Thoracic aorta endothelial cell (primary cell): ENCODE measurements around the gene RIPPLY1. TPM values are rescaled to one million over a fixed set of nuclear protein-coding genes. Genes with fewer than 3 reads are reported as not detected.

Source experiments
- total RNA-seq: library from RNA; depleted of rRNA; stranded (reverse); fragments of >200 nt; gene quantifications from 2 replicates; pipeline ENCODE4 v1.2.3, GENCODE V29; 2012

Gene RIPPLY1, protein sequence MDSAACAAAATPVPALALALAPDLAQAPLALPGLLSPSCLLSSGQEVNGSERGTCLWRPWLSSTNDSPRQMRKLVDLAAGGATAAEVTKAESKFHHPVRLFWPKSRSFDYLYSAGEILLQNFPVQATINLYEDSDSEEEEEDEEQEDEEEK
- not detected in 2 replicates for total RNA-seq

DNA sequence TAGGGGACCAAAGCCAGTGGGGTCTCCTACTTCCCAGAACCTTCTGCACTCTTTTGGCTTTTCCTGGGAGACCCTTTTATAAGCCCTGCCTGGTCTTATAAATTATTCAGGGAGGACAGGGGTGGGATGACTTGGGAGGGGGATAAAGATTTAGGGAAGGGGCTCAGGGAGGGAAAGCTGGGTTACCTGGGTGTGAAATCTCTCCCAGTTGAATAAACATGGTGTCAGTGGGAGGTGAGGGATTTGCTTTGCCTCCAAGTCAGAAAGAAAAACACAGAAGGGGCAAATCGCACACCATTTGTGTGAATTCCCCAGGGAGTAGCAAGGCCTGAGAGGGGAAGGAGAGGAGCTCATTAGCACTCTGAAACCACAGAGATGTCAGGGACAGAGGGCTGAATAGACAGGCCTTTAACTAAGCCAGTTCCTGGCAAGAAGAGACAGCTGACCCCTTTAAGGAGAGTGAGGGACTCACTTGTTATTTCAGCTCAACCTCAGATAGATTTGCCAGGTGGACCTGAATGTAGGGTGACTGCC lies at the start of gene RIPPLY1:
Gene RIPPLY1, minus strand, starts transcription at position 51 of the 534 bp plus-strand sequence. CDS start 54 bp downstream, outside the sequence.

DNA sequence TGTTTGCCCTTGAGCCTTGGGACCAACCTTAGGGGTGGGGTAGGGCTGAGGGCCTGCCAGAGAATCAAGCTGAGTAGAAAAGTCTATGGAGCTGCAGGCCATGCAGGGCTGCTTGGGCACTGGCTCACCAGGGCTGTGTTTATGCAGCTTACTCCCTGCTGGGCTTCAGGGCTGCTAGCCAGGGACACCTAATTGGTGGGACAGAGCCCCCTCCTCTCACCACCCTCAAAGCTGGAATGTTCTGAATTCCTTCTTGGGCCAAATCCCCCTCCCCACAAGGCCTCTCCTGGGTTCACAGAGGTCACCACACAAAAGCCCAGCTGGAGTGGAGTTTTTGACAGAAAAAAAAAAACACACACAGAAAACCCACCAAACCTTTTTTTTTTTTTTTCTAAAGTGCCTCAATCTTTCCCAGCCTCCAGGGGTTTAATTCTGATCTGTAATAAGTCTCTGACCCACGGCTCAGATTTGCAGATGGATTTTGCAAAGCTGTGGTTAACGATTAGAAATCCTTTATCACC lies 16.9 kb upstream of the RIPPLY1 start, which contains the start of gene CLDN2:
Gene CLDN2, plus strand, starts transcription at position 471 of the 521 bp plus-strand sequence. CDS start 7,827 bp downstream, outside the sequence.

Other genes with a start within 250 kb of the RIPPLY1 start
- not detected in 2 replicates for gene RNF128, start 176.6 kb downstream of the RIPPLY1 start, total RNA-seq
- 9.0 and 10.4 TPM in 2 replicates for gene TBC1D8B, start 100.7 kb downstream of the RIPPLY1 start, total RNA-seq
- gene CLDN2, start 17.1 kb upstream of the RIPPLY1 start, total RNA-seq, result not detected in 2 replicates
- gene MORC4, start 96.9 kb upstream of the RIPPLY1 start, total RNA-seq, result 21.9 and 22.5 TPM in 2 replicates
- gene RBM41, start 215.5 kb upstream of the RIPPLY1 start, total RNA-seq, result 21.0 and 24.1 TPM in 2 replicates